Left ventricle myocardium superior (tissue), 1 donor: ENCODE data around the gene TM2D1. TPM values are rescaled to one million over a fixed set of nuclear protein-coding genes. Genes with fewer than 3 reads are reported as not detected.
"Not testable (repeated sequence)": the region's sequence is repeated elsewhere in the genome, so short reads cannot be mapped to it uniquely, and the experiment has no call there.

Experiments
- ATAC-seq: fragments of 200-7000 bp; cut with Tn5 transposase; one replicate; pipeline ENCODE4 v1.9.1; 2020; ENCODE audit warnings: mild to moderate bottlenecking, moderate library complexity
- DNase-seq: peaks from one replicate; pipeline ENCODE4 v3.0.0-alpha.2; 2020
- intact Hi-C: fragments of 100-400 bp; cut with micrococcal nuclease; formaldehyde crosslinking; loops from one replicate; pipeline ENCODE4 v1.11.0; 2022
- total RNA-seq: library from RNA; stranded (reverse); fragmentation: NEBNext Ultra II Directional; extraction: Animal tissue kit (Norgen Biotek cat#: 25700); gene quantifications from one replicate; pipeline ENCODE4 v1.2.1, GENCODE V29; 2021
- donor health status: DM: no; HTN: yes; CAD: no; lungs with severe emphysema.

Gene TM2D1
- total RNA-seq, 1 donor from 2014 or later, result 33.0 TPM

DNA sequence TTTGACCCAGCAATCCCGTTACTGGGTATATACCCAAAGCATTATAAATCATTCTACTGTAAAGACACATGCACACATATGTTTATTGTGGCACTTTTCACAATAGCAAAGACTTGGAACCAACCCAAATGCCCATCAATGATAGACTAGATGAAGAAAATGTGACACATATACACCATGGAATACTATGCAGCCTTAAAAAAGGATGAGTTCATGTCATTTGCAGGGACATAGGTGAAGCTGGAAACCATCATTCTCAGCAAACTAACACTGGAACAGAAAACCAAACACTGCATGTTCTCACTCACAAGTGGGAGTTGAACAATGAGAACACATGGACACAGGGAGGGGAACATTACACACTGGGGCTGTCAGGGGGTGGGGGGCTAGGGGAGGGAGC lies 5.7 kb upstream of the TM2D1 start:
- ATAC-seq, DNase-seq, intact Hi-C loops: not testable (repeated sequence)

DNA sequence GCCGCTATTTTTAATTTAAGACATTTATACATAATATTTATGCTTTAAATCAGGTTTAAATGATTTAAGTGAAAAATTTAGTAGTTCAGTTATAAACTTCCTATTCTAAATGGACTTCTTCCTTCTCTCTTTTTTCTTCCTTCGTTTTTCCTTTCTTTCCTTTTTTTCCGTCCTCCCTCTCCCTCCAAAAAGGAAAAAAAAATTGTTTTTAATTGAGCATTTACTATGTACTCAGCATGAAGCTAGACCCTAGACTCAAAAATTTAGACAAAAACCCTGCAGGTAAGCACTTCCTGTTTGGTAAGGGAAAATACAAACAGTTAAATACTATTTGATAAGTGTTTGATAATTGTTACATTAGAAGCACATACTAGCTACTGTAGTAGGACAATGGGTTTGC lies 2.6 kb upstream of the TM2D1 start:
- ATAC-seq, result no peak
- no peak for DNase-seq
- intact Hi-C loops, result no loop called here

DNA sequence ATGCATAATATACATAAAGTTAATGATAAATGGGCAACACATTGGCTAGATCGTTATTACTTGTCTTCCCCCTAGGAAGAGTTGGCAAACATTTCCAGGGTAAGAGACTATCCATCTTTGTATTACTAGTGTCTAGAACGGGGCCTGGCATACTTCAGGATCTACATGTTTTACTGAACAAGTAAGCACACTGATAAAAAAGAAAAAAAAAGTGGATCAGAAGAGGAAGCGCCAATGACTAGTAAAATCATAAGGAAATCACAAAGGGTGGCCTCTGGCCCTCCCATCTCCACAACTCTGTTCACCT lies 482 bp downstream of the TM2D1 start:
- no peak for DNase-seq
- ATAC-seq, result no peak
- intact Hi-C loops, result no loop called here

DNA sequence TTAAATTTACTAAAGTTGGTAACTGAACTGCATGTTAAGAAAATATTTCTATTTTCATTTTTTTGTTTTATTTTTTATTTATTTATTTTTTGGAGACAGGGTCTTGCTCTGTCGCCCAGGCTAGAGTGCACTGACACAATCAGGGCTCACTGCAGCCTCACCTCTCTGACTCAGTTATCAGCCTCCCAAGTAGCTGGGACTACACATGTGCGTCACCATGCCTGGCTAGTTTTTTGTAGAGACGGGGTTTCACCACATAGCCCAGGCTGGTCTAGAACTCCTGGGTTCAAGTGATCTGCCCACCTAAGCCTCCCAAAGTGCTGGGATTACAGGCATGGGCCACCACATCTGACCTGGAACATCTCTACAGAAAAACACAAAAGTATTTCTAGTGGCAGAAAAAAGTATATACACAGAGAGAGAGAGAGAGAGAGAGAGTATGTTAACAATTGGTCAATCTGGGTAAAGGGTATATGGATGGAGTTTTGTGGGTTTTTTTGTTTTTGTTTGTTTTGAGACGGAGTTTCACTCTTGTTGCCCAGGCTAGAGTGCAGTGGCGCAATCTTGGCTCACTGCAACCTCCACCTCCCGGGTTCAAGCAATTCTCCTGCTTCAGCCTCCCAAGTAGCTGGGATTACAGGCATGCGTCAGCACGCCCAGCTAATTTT lies 5.8 kb downstream of the TM2D1 start:
- DNase-seq, intact Hi-C loops, ATAC-seq: not testable (repeated sequence)

DNA sequence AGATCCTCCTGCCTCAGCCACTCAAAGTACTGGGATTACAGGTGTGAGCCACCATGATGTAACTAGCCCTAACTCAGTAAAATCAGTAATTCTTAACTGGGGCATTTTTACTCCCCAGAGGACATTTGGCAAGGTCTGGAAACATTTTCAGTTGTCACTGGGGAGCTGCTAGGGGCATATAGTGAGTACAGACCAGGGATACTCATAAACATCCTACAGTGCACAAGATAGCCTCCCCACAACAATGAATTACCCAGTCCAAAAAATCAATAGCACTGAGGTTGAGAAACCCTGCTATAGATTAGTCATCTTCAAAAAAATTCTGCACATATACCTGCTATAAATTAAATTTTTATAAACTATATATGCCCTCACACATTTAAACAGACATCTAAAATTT lies 13.0 kb downstream of the TM2D1 start:
- intact Hi-C loops, result no loop called here
- DNase-seq (no peak), ATAC-seq (no peak)

DNA sequence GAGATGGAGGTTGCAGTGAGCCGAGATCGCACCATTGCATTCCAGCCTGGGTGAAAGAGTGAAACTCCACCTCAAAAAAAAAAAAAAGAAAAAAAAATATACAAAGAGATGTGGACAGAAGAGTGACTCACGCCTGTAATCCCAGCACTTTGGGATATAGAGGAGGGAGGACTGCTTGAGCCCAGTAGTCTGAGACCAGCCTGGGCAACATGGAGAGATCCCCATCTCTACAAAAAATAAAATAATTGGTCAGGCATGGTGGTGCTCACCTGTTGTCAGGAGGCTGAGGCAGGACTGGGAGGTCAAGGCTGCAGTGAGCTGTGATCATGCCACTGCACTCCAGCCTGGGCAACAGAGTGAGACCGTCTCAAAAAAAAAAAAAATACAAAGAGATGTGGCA lies 13.7 kb downstream of the TM2D1 start:
- intact Hi-C loops, ATAC-seq, DNase-seq: not testable (repeated sequence)

DNA sequence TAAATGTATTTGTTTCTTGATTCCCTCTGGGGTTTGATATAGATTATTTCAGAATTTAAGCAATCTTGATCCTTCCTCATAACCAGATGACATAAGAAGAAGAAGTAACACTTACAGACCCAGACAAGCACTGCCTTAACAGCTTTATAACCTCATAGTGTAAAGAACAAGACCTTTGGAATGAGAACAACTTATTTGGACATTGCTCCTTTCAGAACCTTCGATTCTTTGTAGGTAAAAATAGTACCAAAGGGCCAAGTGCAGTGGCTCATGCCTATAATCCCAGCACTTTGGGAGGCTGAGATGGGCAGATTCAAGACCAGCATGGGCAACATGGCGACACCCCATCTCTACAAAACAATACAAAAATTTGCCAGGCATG lies 15.0 kb downstream of the TM2D1 start:
- no peak for DNase-seq
- intact Hi-C loops, result no loop called here
- ATAC-seq, result no peak

DNA sequence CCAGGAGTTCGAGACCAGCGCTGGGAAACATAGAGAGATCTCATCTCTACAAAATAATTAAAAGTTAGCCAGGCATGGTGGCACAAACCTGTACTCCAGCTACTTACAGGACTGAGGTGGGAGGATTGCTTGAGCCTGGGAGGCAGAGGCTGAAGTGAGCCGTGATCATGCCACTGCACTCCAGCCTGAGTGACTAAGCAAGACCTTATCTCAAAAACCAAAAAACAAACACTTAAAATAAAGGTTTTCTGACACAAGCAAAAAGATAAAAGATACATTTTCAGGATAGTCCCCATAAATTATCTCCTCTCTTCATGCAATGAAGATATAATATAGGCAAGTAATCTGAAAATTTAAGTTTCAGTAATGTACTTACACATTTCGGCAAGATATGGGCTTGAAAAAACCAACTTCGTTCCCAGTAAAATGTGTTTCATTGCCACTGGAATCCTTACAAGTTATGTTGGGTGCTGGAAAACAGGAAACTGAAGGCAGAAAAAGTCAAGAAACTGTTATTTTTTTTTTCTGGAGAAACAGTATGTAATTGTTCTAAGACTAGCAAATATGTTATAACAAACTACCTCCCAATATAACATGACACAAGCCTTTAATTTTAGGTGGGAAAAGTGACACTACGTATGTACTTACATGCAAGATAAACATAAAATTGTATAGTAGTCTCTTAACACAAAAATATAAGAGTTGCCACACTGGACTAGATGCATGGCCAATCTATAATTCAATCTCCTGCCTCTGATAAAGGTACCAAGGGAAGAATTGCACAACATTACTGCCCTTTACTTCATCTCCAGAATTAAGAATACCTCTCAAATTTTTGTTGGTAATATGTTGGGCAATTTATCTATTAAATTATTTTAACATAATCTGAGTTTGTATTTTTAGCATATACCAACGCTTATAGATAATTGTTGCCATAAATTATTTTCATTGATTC lies 15.7 kb downstream of the TM2D1 start:
- intact Hi-C loops, result no loop called here
- DNase-seq, result no peak
- no peak for ATAC-seq

DNA sequence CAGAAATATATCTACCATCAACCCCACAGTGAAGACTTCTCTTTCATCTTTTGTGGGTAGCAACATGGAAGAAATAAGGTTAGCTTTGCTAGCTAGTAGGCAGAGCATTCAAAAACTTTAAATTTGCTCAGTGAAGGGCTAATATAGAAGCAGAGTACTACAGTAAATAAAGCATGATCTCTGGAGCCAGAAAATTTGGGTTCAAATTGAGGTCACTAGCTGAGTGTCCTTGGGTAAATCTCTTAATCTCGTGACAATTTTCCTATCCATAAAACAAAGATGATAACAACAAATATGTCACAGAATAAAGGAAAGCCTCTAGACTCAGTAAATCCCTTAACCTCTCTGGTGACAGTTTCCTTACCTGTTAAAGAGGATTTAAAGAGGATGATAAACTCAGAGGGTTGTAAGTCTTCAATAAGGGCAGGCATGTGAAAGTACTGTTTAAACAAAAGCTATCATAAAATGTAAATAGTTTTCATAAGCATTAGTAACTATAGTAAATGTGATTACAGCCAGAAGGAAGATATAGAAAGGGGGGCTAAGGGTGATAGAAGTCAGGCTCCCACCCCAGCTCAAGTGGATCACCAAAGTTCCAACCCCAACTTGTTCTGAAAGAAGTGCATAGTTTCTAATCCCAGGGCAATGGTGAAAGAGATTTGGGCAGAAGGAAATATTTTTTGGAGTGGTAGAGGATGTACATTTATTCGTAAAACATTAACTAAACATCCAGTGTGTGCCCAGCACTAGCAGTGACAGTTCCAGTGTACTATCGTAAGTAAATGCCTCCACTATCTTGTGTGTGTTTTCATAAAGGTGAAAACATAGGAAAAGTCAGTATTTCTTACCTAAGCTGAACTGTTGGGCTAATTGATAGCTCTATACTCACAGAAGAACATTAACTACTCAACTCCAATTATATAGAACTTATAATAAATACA lies 24.8 kb downstream of the TM2D1 start:
- intact Hi-C loops, result no loop called here
- no peak for ATAC-seq
- no peak for DNase-seq

DNA sequence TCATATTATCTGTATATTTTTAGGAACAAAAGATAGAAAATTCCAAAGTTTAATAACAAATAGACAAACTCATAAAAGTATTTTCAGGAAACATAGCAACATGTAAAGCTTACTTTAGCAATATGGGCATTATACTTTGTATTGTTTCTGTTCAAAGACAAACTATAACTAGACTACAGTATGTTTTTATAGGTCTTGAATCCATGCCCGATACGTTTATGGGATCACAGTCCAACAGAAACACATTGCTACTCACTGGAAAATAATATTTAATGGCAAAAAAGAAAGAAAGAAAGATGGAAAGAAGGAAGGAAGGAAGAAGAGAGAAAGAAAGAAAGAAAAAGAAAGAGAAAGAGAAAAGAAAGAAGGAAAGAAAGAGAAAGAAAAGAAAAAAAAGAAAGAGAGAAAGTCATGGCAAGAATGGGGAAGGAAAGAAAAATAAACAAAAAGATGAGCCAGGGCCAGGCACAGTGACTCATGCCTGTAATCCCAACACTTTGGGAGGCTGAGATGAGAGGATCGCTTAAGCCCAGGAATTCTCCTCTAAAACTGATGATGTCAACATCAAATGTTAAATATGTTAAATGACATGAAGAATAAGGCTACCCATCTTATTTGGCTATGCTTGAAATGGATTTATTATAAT lies 32.7 kb downstream of the TM2D1 start:
- no peak for DNase-seq
- intact Hi-C loops, result no loop called here
- no peak for ATAC-seq

DNA sequence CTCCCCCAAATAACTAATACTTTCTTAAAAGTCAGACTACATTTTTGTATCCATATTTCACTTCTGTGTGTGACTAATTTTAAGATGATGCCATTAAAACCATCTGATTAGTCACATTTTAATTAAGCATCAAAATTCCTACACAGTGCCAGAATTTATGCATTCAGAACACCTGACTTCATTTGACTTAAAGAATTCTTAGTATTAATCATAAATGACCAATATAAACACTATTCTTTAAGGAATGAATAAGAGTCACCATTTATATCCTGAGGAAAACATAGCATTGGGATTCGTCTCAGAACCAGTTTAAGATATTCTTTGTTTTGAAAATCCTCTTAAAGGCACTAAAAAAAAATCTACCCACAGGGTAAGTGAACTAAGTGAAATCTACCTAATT lies 37.0 kb downstream of the TM2D1 start:
- intact Hi-C loops, result no loop called here
- ATAC-seq (no peak), DNase-seq (no peak)

DNA sequence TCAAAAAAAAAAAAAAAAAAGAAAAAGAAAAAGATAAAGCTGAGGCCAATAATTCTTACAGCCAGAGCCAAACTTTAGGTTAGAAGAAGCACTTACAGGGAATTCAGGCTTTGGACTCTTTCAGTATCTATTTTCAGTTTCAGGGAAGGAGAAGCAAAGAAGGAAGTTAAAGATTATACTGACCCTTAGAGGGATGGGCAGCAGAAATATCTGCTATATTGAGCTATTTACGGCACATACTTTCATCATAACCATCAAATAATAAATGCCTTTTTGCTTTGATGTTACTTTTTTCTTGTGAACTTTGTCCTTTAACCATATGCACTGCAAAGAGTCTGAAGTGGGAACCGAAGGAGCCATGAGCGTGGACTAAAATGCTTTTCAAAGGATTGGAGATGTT lies 42.0 kb downstream of the TM2D1 start:
- DNase-seq (no peak), ATAC-seq (no peak)
- intact Hi-C loops, result no loop called here

DNA sequence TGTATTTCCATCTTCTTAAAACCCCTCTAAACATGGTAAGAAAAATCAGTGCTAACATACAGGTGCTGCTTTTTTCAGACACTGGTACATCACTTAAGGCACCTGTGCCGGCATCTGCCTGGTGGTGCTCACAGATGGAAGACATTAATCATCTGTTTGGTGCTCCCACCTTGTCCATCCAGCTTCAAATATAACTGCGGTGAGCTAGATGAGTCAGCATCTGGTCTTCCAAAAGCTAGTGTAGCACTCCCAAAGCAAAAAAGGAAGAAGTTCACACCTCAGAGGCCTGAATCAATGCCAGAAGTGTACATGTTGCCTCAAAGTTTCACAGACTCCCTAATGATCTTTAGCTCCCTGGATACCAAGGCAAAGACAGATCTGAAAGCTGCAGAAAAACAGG lies 44.4 kb downstream of the TM2D1 start:
- no peak for ATAC-seq
- DNase-seq, result no peak
- intact Hi-C loops, result no loop called here

DNA sequence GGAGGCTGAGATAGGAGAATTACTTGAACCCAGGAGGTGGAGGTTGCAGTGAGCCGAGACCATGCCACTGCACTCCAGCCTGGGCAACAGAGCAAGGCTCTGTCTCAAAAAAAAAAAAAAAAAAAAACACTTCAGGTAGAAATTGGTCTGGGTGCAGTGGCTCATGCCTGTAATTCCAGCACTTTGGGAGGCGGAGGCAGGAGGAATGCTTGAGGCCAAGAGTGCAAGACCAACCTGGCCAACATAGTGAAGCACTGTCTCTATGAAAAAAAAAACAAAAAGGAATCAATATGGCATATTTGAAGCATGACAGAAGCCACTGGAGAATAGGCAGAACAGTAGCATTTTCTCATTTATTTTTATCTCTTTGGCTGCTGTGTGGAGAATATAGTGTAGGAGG lies 48.1 kb downstream of the TM2D1 start:
- ATAC-seq, DNase-seq, intact Hi-C loops: not testable (repeated sequence)

DNA sequence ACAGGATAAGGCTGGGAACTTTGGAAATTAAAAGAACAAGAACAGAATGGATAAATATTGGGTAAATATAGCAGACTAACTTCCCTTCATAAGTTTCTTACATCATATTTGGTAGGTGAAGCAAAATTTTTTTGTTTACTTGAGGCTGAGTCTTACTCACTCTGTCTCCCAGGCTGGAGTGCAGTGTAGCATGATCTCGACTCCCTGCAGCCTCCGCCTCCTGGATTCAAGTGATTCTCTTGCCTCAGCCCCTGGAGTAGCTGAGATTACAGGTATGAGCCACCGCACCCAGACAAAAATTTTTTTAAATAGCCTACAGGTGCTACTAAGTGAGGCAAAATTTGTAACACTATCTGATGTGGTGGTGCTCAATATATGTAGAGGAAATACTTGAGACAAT lies 50.7 kb downstream of the TM2D1 start:
- no peak for ATAC-seq
- no peak for DNase-seq
- intact Hi-C loops, result no loop called here

DNA sequence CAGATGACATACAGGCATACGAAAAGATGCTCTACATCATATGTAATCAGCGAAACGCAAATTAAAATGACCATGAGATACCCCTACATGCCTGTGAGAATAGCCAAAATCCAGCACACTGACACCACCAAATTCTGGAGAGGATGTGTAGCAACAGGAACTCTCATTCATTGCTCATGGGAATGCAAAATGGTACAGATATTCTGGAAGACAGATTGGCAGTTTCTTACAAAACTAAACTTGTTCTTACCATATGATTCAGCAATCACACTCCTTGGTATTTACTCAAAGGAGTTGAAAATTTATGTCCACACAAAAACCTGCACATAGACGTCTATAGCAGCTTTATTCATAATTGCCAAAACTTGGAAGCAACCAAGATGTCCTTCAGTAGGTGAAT lies 52.6 kb downstream of the TM2D1 start:
- DNase-seq (no peak), ATAC-seq (no peak)
- intact Hi-C loops, result no loop called here

DNA sequence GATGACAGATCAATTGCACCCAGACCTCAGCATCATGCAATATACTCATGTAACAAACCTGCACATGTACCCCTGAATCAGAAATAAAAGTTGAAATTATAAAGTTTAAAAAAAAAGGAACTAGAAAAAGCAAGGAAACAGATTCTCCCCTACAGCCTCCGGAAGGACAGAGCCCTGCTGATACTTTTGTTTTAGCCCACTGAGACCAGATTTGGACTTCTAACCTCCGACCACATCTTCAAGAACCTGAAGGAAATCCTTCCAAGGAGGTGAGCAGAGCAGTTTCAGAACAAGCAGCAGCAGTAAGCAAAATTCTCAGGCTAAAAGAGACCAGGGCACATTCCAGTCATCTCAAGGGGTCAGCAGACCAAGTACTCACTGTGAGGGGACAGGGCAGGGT lies 54.5 kb downstream of the TM2D1 start:
- DNase-seq (no peak), ATAC-seq (no peak)
- intact Hi-C loops, result no loop called here

DNA sequence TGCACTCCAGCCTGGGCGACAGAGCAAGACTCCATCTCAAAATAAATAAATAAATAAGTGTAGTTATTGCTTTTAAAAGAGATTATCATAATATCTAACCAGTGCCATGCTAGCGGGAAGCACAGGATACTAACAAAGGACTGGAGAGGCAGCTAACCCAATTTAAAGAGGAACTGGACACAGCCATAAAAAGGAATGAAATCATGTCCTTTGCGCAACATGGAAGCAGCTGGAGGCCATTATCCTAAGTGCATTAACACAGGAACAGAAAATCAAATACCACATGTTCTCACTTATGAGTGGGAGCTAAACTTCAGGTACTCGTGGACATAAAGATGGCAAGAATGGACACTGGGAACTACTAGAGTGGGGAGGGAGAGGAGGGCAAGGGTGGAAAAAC lies 54.9 kb downstream of the TM2D1 start:
- DNase-seq (no peak), ATAC-seq (no peak)
- intact Hi-C loops, result no loop called here

DNA sequence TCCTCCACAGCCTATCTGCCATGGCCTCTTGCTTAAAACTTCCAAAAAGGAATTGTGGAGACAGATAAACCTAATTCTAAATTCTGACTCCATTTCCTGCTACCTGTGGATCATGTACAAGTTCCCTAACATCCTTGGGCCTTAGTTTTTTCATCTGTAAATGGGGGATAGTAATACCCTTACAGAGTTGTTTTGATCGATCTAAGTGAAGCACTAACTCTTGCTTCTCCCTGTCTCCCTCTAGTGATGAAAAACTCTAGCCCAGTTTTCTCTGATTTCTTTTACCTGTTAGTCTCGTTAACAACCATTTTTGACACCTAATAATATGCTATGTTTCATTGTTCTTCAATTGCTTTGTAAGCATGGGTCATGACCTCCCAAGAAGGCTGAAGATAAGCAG lies 65.9 kb downstream of the TM2D1 start:
- intact Hi-C loops, result no loop called here
- ATAC-seq, result no peak
- DNase-seq, result no peak
